ENCODE measurements around the gene DENND11. TPM values are rescaled to one million over a fixed set of nuclear protein-coding genes. Genes with fewer than 3 reads are reported as not detected.
A peak's percentile ranks its signal among the peaks of the same experiment; 100 is the strongest.

Gene DENND11
- total and polyA plus RNA-seq, 7 experiments from 2014 or later, result 15.1 to 77.9 (median 43.8) TPM

DNA sequence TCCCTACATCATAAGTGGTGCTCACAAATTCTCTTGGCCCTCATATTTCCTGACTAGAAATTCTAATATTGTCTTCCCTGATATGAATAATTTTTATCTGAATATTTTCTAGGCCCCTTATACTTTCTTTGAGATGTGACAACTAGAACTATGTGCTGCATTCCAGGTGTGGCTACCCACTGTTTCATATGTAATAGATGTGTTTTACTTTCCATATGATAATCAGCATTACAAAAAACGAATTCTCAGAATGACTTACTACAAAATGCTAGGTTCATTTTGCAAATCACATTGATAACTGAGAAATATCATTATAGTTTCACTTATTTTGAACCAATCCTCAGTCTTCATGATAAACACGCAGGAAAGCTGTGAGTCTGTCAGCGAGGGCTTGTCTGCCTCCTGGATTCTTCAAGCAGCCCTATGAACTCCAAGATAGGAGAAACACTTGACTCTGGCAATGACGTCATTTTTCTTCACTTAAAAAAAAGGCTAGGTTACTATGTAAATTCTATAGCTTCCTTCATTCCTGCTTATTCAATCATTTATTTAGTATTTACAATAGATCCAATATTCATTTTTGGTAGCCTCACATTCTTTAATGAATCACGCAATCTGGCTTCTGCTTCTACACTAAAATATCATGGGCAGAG is 10.8 kb upstream of the DENND11 start:
- no peak for ATAC-seq
- no peak for DNase-seq
- Mint-ChIP-seq H3K27me3 (peaks cover 0 to 5% (median 0%) of the 10 kb centered on the region in 5 donors), H3K4me3 (no peak overlapping the region), H3K27ac (no peak overlapping the region), H3K4me1 (peaks cover 0 to 12% (median 0%) of the 10 kb centered on the region in 7 donors), H3K36me3 (peaks cover 0 to 14% (median 4%) of the 10 kb centered on the region in 5 donors), H3K9me3 (peaks cover 0 to 2% (median 0%) of the 10 kb centered on the region in 11 donors)
- Histone ChIP-seq H3K36me3 (ENCODE audit: control insufficient read depth in 2 of 3, insufficient read depth in 3 of 3, low read length in 3 of 3) (no peaks in the 10 kb centered on the region), H3K4me3 (ENCODE audit: low read length) (no peak overlapping the region), H3K9me3 (ENCODE audit: control insufficient read depth in 2 of 3, low read length in 3 of 3) (no peaks in the 10 kb centered on the region), H3K27me3 (ENCODE audit: control insufficient read depth in 2 of 2, insufficient read depth in 2 of 2, low read length in 2 of 2) (no peaks in the 10 kb centered on the region), H3K4me1 (ENCODE audit: control insufficient read depth in 2 of 2, insufficient read depth in 2 of 2, low read length in 2 of 2) (no peaks in the 10 kb centered on the region), H3K27ac (ENCODE audit: low read depth, low read length) (no peak overlapping the region)
- intact Hi-C loops (cut with micrococcal nuclease), result no loop called here
- ChIA-PET CTCF (no interaction called here), POLR2A (interaction anchor here (0.7 kb wide), 1 partner anchor 8 kb away, joined by 3 read pairs; no protein-coding TSS in a partner anchor)

GRCh38 chr7:141710301-141710700 is 8.3 kb upstream of the DENND11 start:
- Mint-ChIP-seq H3K27me3 (peaks cover 0 to 2% (median 0%) of the 10 kb centered on the region in 5 donors), H3K4me3 (no peak overlapping the region), H3K9me3 (peaks cover 0 to 2% (median 0%) of the 10 kb centered on the region in 11 donors), H3K4me1 (peaks cover 0 to 9% (median 0%) of the 10 kb centered on the region in 7 donors), H3K27ac (no peak overlapping the region), H3K36me3 (peaks cover 0 to 15% (median 4%) of the 10 kb centered on the region in 5 donors)
- intact Hi-C loops (cut with micrococcal nuclease), result loop anchor here in 1 of 2 donors (1.0 kb wide), 1 partner anchor 56 kb away; no protein-coding TSS in a partner anchor
- no peak overlapping the region for H3K4me3 ChIP-seq (ENCODE audit: low read length)
- no peak overlapping the region for H3K27ac ChIP-seq (ENCODE audit: low read depth, low read length)
- ChIA-PET POLR2A (interaction anchor here (0.9 to 2.2 kb wide), 2 partner anchors 9 to 28 kb away, joined by 3 to 8 read pairs; partner anchors contain the start of gene SSBP1), CTCF (interaction anchor here (1.0 to 1.3 kb wide), 3 partner anchors 9 to 56 kb away, joined by 3 to 7 read pairs (median 5); no protein-coding TSS in a partner anchor)
- no peaks in the 10 kb centered on the region for H3K9me3 ChIP-seq (ENCODE audit: control insufficient read depth in 2 of 3, low read length in 3 of 3)
- H3K4me1 ChIP-seq (ENCODE audit: control insufficient read depth in 2 of 2, insufficient read depth in 2 of 2, low read length in 2 of 2), result no peaks in the 10 kb centered on the region
- DNase-seq (peak in 1 of 9 donors; percentile 14), ATAC-seq (no peak)
- H3K27me3 ChIP-seq (ENCODE audit: control insufficient read depth in 2 of 2, insufficient read depth in 2 of 2, low read length in 2 of 2), result no peaks in the 10 kb centered on the region
- H3K36me3 ChIP-seq (ENCODE audit: control insufficient read depth in 2 of 3, insufficient read depth in 3 of 3, low read length in 3 of 3), result no peaks in the 10 kb centered on the region

GRCh38 chr7:141709749-141710148 is 7.8 kb upstream of the DENND11 start:
- H3K4me1 Mint-ChIP-seq, result peaks cover 0 to 9% (median 0%) of the 10 kb centered on the region in 7 donors
- no peak overlapping the region for H3K4me3 Mint-ChIP-seq
- DNase-seq (no peak), ATAC-seq (no peak)
- H3K27me3 ChIP-seq (ENCODE audit: control insufficient read depth in 2 of 2, insufficient read depth in 2 of 2, low read length in 2 of 2), result no peaks in the 10 kb centered on the region
- H3K36me3 Mint-ChIP-seq, result peaks cover 0 to 15% (median 4%) of the 10 kb centered on the region in 5 donors
- H3K4me3 ChIP-seq (ENCODE audit: low read length), result no peak overlapping the region
- intact Hi-C loops (cut with micrococcal nuclease), result loop anchor here in 1 of 2 donors (1.0 kb wide), 1 partner anchor 55 kb away; no protein-coding TSS in a partner anchor
- CTCF ChIA-PET, result interaction anchor here (1.0 to 1.3 kb wide), 2 partner anchors 9 to 55 kb away, joined by 3 to 7 read pairs; no protein-coding TSS in a partner anchor
- no peaks in the 10 kb centered on the region for H3K36me3 ChIP-seq (ENCODE audit: control insufficient read depth in 2 of 3, insufficient read depth in 3 of 3, low read length in 3 of 3)
- H3K9me3 ChIP-seq (ENCODE audit: control insufficient read depth in 2 of 3, low read length in 3 of 3), result no peaks in the 10 kb centered on the region
- H3K27me3 Mint-ChIP-seq, result peaks cover 0 to 5% (median 0%) of the 10 kb centered on the region in 5 donors
- no peak overlapping the region for H3K27ac Mint-ChIP-seq
- H3K27ac ChIP-seq (ENCODE audit: low read depth, low read length), result no peak overlapping the region
- peaks cover 0 to 2% (median 0%) of the 10 kb centered on the region in 11 donors for H3K9me3 Mint-ChIP-seq
- POLR2A ChIA-PET, result interaction anchor here (0.9 to 2.2 kb wide), 2 partner anchors 8 to 28 kb away, joined by 3 to 8 read pairs; partner anchors contain the start of gene SSBP1
- H3K4me1 ChIP-seq (ENCODE audit: control insufficient read depth in 2 of 2, insufficient read depth in 2 of 2, low read length in 2 of 2), result no peaks in the 10 kb centered on the region

DNA sequence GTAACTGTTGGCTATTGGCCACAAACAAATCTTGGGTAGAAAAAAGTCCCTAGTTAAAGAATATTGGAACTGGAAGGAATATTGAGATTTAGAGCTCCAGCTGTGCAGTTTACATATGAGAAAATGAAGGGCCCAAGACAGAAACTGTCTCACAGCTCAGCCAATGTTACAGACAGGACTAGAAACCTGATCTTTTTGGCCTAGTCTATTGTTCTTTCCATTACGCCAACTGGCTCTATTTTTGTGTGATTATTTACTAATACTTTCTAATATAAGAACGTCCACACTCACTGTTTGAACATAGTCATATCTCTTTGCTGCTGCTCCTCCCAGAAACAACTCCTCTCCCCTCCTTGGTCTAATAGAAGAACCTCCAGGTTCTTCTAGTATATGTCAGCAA is 7.4 kb upstream of the DENND11 start:
- Histone ChIP-seq H3K27me3 (ENCODE audit: control insufficient read depth in 2 of 2, insufficient read depth in 2 of 2, low read length in 2 of 2) (no peaks in the 10 kb centered on the region), H3K4me1 (ENCODE audit: control insufficient read depth in 2 of 2, insufficient read depth in 2 of 2, low read length in 2 of 2) (no peaks in the 10 kb centered on the region), H3K27ac (ENCODE audit: low read depth, low read length) (no peak overlapping the region), H3K9me3 (ENCODE audit: control insufficient read depth in 2 of 3, low read length in 3 of 3) (no peaks in the 10 kb centered on the region), H3K36me3 (ENCODE audit: control insufficient read depth in 2 of 3, insufficient read depth in 3 of 3, low read length in 3 of 3) (no peaks in the 10 kb centered on the region), H3K4me3 (ENCODE audit: low read length) (no peak overlapping the region)
- DNase-seq (no peak), ATAC-seq (no peak)
- peaks cover 0 to 2% (median 0%) of the 10 kb centered on the region in 11 donors for H3K9me3 Mint-ChIP-seq
- H3K27me3 Mint-ChIP-seq, result peaks cover 0 to 7% (median 0%) of the 10 kb centered on the region in 5 donors
- H3K4me3 Mint-ChIP-seq, result no peak overlapping the region
- intact Hi-C loops (cut with micrococcal nuclease), result no loop called here
- H3K27ac Mint-ChIP-seq, result no peak overlapping the region
- POLR2A ChIA-PET, result interaction anchor here (2.2 kb wide), 1 partner anchor 29 kb away, joined by 8 read pairs; the partner anchor contains the start of gene SSBP1
- H3K4me1 Mint-ChIP-seq, result peaks cover 0 to 9% (median 0%) of the 10 kb centered on the region in 7 donors
- H3K36me3 Mint-ChIP-seq, result peaks cover 0 to 15% (median 4%) of the 10 kb centered on the region in 5 donors
- CTCF ChIA-PET, result interaction anchor here (1.0 to 1.3 kb wide), 2 partner anchors 8 to 55 kb away, joined by 3 to 7 read pairs; no protein-coding TSS in a partner anchor

- Mint-ChIP-seq H3K36me3 (peaks cover 0 to 15% (median 4%) of the 10 kb centered on the region in 5 donors), H3K4me1 (peaks cover 0 to 9% (median 0%) of the 10 kb centered on the region in 7 donors), H3K9me3 (peaks cover 0 to 2% (median 0%) of the 10 kb centered on the region in 11 donors), H3K27ac (peak within 1 kb of the TSS in 1 of 9 donors; percentile 47), H3K27me3 (peaks cover 0 to 11% (median 0%) of the 10 kb centered on the region in 5 donors), H3K4me3 (no peak within 1 kb of the TSS)
- no peaks in the 10 kb centered on the region for H3K36me3 ChIP-seq (ENCODE audit: control insufficient read depth in 2 of 3, insufficient read depth in 3 of 3, low read length in 3 of 3)
- ATAC-seq (no peak), DNase-seq (no peak)
- CTCF ChIA-PET, result interaction anchor here (0.6 to 1.1 kb wide), 3 partner anchors 55 to 1207 kb away, joined by 3 read pairs; no protein-coding TSS in a partner anchor
- H3K27me3 ChIP-seq (ENCODE audit: control insufficient read depth in 2 of 2, insufficient read depth in 2 of 2, low read length in 2 of 2), result no peaks in the 10 kb centered on the region
- no peak within 1 kb of the TSS for H3K27ac ChIP-seq (ENCODE audit: low read depth, low read length)
- no peaks in the 10 kb centered on the region for H3K4me1 ChIP-seq (ENCODE audit: control insufficient read depth in 2 of 2, insufficient read depth in 2 of 2, low read length in 2 of 2)
- no peaks in the 10 kb centered on the region for H3K9me3 ChIP-seq (ENCODE audit: control insufficient read depth in 2 of 3, low read length in 3 of 3)
- intact Hi-C loops (cut with micrococcal nuclease), result no loop called here
- H3K4me3 ChIP-seq (ENCODE audit: low read length), result no peak within 1 kb of the TSS
- POLR2A ChIA-PET, result interaction anchor here (2.2 kb wide), 1 partner anchor 30 kb away, joined by 8 read pairs; the partner anchor contains the start of gene SSBP1
Observed at GRCh38 chr7:141708351-141708750, 6.4 kb upstream of the DENND11 start, which contains the start of gene WEE2. Gene WEE2 (plus strand): TSS chr7:141708353. CDS start chr7:141708759, 406 bp downstream.

- H3K4me1 ChIP-seq (ENCODE audit: control insufficient read depth in 2 of 2, insufficient read depth in 2 of 2, low read length in 2 of 2), result peaks cover 0 to 7% of the 10 kb centered on the region in 2 donors
- no peaks in the 10 kb centered on the region for H3K36me3 ChIP-seq (ENCODE audit: control insufficient read depth in 2 of 3, insufficient read depth in 3 of 3, low read length in 3 of 3)
- Mint-ChIP-seq H3K4me3 (no peak overlapping the region), H3K9me3 (no peaks in the 10 kb centered on the region), H3K4me1 (peaks cover 0 to 10% (median 7%) of the 10 kb centered on the region in 7 donors), H3K27ac (no peak overlapping the region), H3K36me3 (peaks cover 0 to 15% (median 4%) of the 10 kb centered on the region in 5 donors), H3K27me3 (peaks cover 0 to 18% (median 0%) of the 10 kb centered on the region in 5 donors)
- DNase-seq, result no peak
- no peak overlapping the region for H3K27ac ChIP-seq (ENCODE audit: low read depth, low read length)
- intact Hi-C loops (cut with micrococcal nuclease), result no loop called here
- CTCF ChIA-PET, result no interaction called here
- POLR2A ChIA-PET, result interaction anchor here (0.9 kb wide), 1 partner anchor 32 kb away, joined by 3 read pairs; the partner anchor contains the start of gene SSBP1
- no peaks in the 10 kb centered on the region for H3K27me3 ChIP-seq (ENCODE audit: control insufficient read depth in 2 of 2, insufficient read depth in 2 of 2, low read length in 2 of 2)
- H3K4me3 ChIP-seq (ENCODE audit: low read length), result no peak overlapping the region
- ATAC-seq, result no peak
- no peaks in the 10 kb centered on the region for H3K9me3 ChIP-seq (ENCODE audit: control insufficient read depth in 2 of 3, low read length in 3 of 3)
Observed at GRCh38 chr7:141706239-141707064, 4.5 kb upstream of the DENND11 start.

All from naive thymus-derived CD4-positive, alpha-beta T cell (primary cell).